HepG2 (cell line): ENCODE measurements around the gene PTPN18. TPM values are rescaled to one million over a fixed set of nuclear protein-coding genes. Genes with fewer than 3 reads are reported as not detected.
A peak's percentile ranks its signal among the peaks of the same experiment; 100 is the strongest.

Source experiments
- ATAC-seq: fragments of 200-7000 bp; cut with Tn5 transposase; 3 replicates; pipeline ENCODE4 v1.9.1; 2020; ENCODE audit warnings: mild to moderate bottlenecking, moderate library complexity
- BruUV-seq: library from RNA; stranded (reverse); fragments of 400-500 nt; replicated peaks from 2 replicates; lab custom pipeline; 2021; lab: Mats Ljungman, UMichigan
- CTCF ChIA-PET: fragments of 300-600 bp; formaldehyde crosslinking; extraction: SDS; loops from one replicate; lab custom pipeline; 2021; ENCODE audit warnings: low total read pairs, inconsistent platforms, low intra/inter-chr PET ratio; lab: Yijun Ruan, JAX
- POLR2A ChIA-PET: fragments of 350-600 bp; sonication (Branson Sonifier 250); formaldehyde crosslinking; loops from one replicate; lab custom pipeline; 2020; ENCODE audit warnings: antibody characterized with exemption, inconsistent platforms; lab: Yijun Ruan, JAX
- DNase-seq: peaks from one replicate; pipeline ENCODE4 v3.0.0-alpha.2; 2015; ENCODE audit warnings: low spot score
- FAIRE-seq: peaks from 3 replicates; lab custom pipeline; 2011; peaks lifted over from hg19 to GRCh38; lab: Jason Lieb, UNC
- H2AFZ ChIP-seq: one replicate; pipeline ENCODE4 v1.6.1; 2011; ENCODE audit warnings: low read length, inconsistent platforms
- H3K27ac ChIP-seq: fragments of 300-600 bp; 3 replicates; pipeline ENCODE4 v1.8.0; 2011; ENCODE audit warnings: mixed run types, mild to moderate bottlenecking, mixed read lengths, low read length, inconsistent platforms; ENCODE audit not compliant: insufficient read depth; ENCODE audit errors: extremely low read length
- H3K27me3 ChIP-seq, 2 experiments: fragments of 200-600 bp in 1 of 2; 2 replicates in 1 of 2; 3 replicates in 1 of 2; pipeline versions ENCODE4 v1.6.0 to v1.8.0; 2011; ENCODE audit warnings: low read length in 2 of 2, mild to moderate bottlenecking in 2 of 2, moderate library complexity in 2 of 2, inconsistent platforms in 1 of 2; ENCODE audit not compliant: insufficient read depth in 2 of 2, control insufficient read depth in 1 of 2
- H3K36me3 ChIP-seq, 2 experiments: fragments of 200-600 bp in 1 of 2; replicated peaks in 1 of 2; 2 replicates in 1 of 2; 3 replicates in 1 of 2; pipeline versions ENCODE4 v1.5.1 to v1.8.0; 2011; ENCODE audit warnings: low read length in 2 of 2, inconsistent platforms in 1 of 2; ENCODE audit not compliant: insufficient read depth in 2 of 2, control insufficient read depth in 1 of 2
- H3K4me1 ChIP-seq: 2 replicates; pipeline ENCODE4 v1.5.1; 2012; ENCODE audit warnings: low read length, inconsistent platforms; ENCODE audit not compliant: insufficient read depth
- H3K4me2 ChIP-seq: 2 replicates; pipeline ENCODE4 v1.6.0; 2011; ENCODE audit warnings: low read depth, low read length, inconsistent platforms
- H3K4me3 ChIP-seq, 3 experiments: fragments of 200-600 bp in 1 of 3; sonication (generic), shearing (Covaris generic) in 1 of 3; replicated peaks in 1 of 3; 2 replicates each; pipeline ENCODE4 v1.5.1; 2011 to 2016; ENCODE audit warnings: low read length in 3 of 3, inconsistent platforms in 2 of 3, low read depth in 2 of 3, mild to moderate bottlenecking in 2 of 3, control low read depth in 1 of 3, mixed read lengths in 1 of 3; ENCODE audit not compliant: insufficient read depth in 1 of 3
- H3K79me2 ChIP-seq: one replicate; pipeline ENCODE4 v1.6.1; 2011; ENCODE audit warnings: low read length, inconsistent platforms; ENCODE audit not compliant: insufficient read depth
- H3K9ac ChIP-seq: 2 replicates; pipeline ENCODE4 v1.6.0; 2011; ENCODE audit warnings: mild to moderate bottlenecking, low read depth, low read length, inconsistent platforms; ENCODE audit not compliant: insufficient read depth
- H3K9me3 ChIP-seq: 2 replicates; pipeline ENCODE4 v1.5.1; 2012; ENCODE audit warnings: mild to moderate bottlenecking, low read length
- H4K20me1 ChIP-seq: 2 replicates; pipeline ENCODE4 v1.6.0; 2011; ENCODE audit warnings: inconsistent platforms, mild to moderate bottlenecking, low read length, moderate library complexity; ENCODE audit not compliant: insufficient read depth
- ATAD3A ChIP-seq: sonication (generic); formaldehyde crosslinking; IDR thresholded peaks from 2 replicates; pipeline ENCODE4 v1.4.0; 2020; ENCODE audit warnings: missing genetic modification reagents
- BRCA1 ChIP-seq: sonication (generic); formaldehyde crosslinking; IDR thresholded peaks from 2 replicates; pipeline ENCODE4 v1.4.0; 2020; ENCODE audit warnings: missing genetic modification reagents
- CBFB ChIP-seq: sonication (generic); formaldehyde crosslinking; IDR thresholded peaks from 2 replicates; pipeline ENCODE4 v1.4.0; 2020; ENCODE audit warnings: missing genetic modification reagents
- MEIS1 ChIP-seq: sonication (generic); formaldehyde crosslinking; IDR thresholded peaks from 2 replicates; pipeline ENCODE4 v1.9.0; 2021; ENCODE audit warnings: mild to moderate bottlenecking, missing genetic modification reagents, moderate library complexity, borderline replicate concordance
- SMARCE1 ChIP-seq: fragments of 450-650 bp; IDR thresholded peaks from 2 replicates; pipeline ENCODE4 v1.6.1; 2017; ENCODE audit warnings: borderline replicate concordance
- SP5 ChIP-seq: IDR thresholded peaks from 2 replicates; pipeline ENCODE4 v1.6.1; 2016; ENCODE audit warnings: low read depth, borderline replicate concordance
- SRSF9 ChIP-seq: fragments of 200-400 bp; formaldehyde crosslinking; IDR thresholded peaks from 2 replicates; pipeline ENCODE4 v1.6.1; 2018; ENCODE audit warnings: borderline replicate concordance, mild to moderate bottlenecking, low read depth, low read length; ENCODE audit not compliant: insufficient read depth, poor library complexity, severe bottlenecking
- ZBTB7B ChIP-seq: sonication (generic); formaldehyde crosslinking; IDR thresholded peaks from 2 replicates; pipeline ENCODE4 v1.4.0; 2020; ENCODE audit warnings: missing genetic modification reagents
- ZFP41 ChIP-seq: sonication (generic); formaldehyde crosslinking; IDR thresholded peaks from 2 replicates; pipeline ENCODE4 v1.4.0; 2020; ENCODE audit warnings: mild to moderate bottlenecking, missing genetic modification reagents, borderline replicate concordance
- ZNF788 ChIP-seq: sonication (generic); formaldehyde crosslinking; IDR thresholded peaks from 2 replicates; pipeline ENCODE4 v1.5.0; 2020; ENCODE audit warnings: mild to moderate bottlenecking, missing genetic modification reagents, borderline replicate concordance
- WGBS: methylation state at CpG from one replicate; pipeline ENCODE4 v1.1.6; 2017; ENCODE audit warnings: low lambda C conversion rate; 5-methylcytosine and 5-hydroxymethylcytosine counted together
- in situ Hi-C: cut with HindIII; loops from 2 replicates; pipeline ENCODE4 v1.10.0; 2017; ENCODE audit warnings: low pct_unique_long_range_greater_than_20kb; ENCODE audit not compliant: extremely low pct_ligation_motif_present
- intact Hi-C: fragments of 100-400 bp; cut with micrococcal nuclease; formaldehyde crosslinking; loops from one replicate; pipeline ENCODE4 v1.10.0; 2022; ENCODE audit not compliant: unreplicated experiment
- polyA plus RNA-seq, 8 experiments: library from polyadenylated mRNA; depleted of rRNA in 3 of 8; stranded (reverse) in 7 of 8; unstranded in 1 of 8; fragments of >200 nt; fragmentation: Illumina TruSeq in 4 of 8; extraction: Trizol in 4 of 8; gene quantifications; 2 replicates each; pipeline versions ENCODE4 v1.2.1 to v1.2.3, GENCODE V29; 2011 to 2016; ENCODE audit warnings: low read depth in 4 of 8, missing spikeins in 1 of 8, mixed read lengths in 1 of 8; ENCODE audit not compliant: insufficient read depth in 1 of 8
- total RNA-seq, 5 experiments: library from RNA; depleted of rRNA; stranded (reverse); fragments of >200 nt; fragmentation: Illumina TruSeq; extraction: Trizol; gene quantifications; 2 replicates each; pipeline ENCODE4 v1.2.3, GENCODE V29; 2016; ENCODE audit warnings: low read depth in 1 of 5
- TF ChIP-seq, protein P1 (sequence below): sonication (generic); formaldehyde crosslinking; IDR thresholded peaks from 2 replicates; pipeline ENCODE4 v1.5.1; 2020; ENCODE audit warnings: missing genetic modification reagents, mild to moderate bottlenecking, borderline replicate concordance
- TF ChIP-seq, protein P2 (sequence below): sonication (generic); formaldehyde crosslinking; IDR thresholded peaks from 2 replicates; pipeline ENCODE4 v1.5.0; 2020; ENCODE audit warnings: missing genetic modification reagents, mild to moderate bottlenecking, borderline replicate concordance

PTPN18 gene
- total and polyA plus RNA-seq, 2 of the 13 experiments (the other 11 are each of a cell fraction or from before 2014, with no cell fraction given): 14.8 to 39.6 TPM

GRCh38 chr2:130344578-130344977 lies 11.3 kb upstream of the PTPN18 start:
- 96% methylated on average over 4 of the region's 4 CpGs for WGBS
- Histone ChIP-seq H3K4me3 (no peak overlapping the region), H3K4me2 (0 out of 2 replicates have a peak overlapping the region, but pooled peaks have one; percentile 89), H3K9me3 (no peaks in the 10 kb centered on the region), H3K27me3 (peaks cover 0 to 4% of the 10 kb centered on the region in 2 experiments; a peak in 1 of 5 replicates), H3K36me3 (peaks cover 31 to 45% of the 10 kb centered on the region in 2 experiments), H3K9ac (no peak overlapping the region), H2AFZ (no peak overlapping the region), H3K4me1 (peaks cover 23% of the 10 kb centered on the region), H4K20me1 (no peaks in the 10 kb centered on the region; the same call in 1 of the 2 replicates), H3K27ac (no peak overlapping the region), H3K79me2 (peaks cover 23% of the 10 kb centered on the region)
- intact Hi-C loops (loop anchor here (5.0 kb wide), 1 partner anchor 748 kb away; the partner anchor contains the start of gene FAM168B), in situ Hi-C loops (no loop called here)
- no peak for FAIRE-seq
- no peak for ATAC-seq
- ChIA-PET POLR2A (interaction anchor here (4.6 kb wide), 1 partner anchor 10 kb away, joined by 120 read pairs; the partner anchor contains the start of gene PTPN18), CTCF (no interaction called here)
- TF ChIP-seq CBFB (CRISPR knock-in tag) (no peak), BRCA1 (CRISPR knock-in tag) (no peak), ZFP41 (CRISPR knock-in tag) (no peak), SP5 (CRISPR knock-in tag) (no peak), MEIS1 (CRISPR knock-in tag) (no peak), SMARCE1 (no peak), ZBTB7B (no peak), ZNF788 (CRISPR knock-in tag) (no peak), SRSF9 (no peak), ATAD3A (no peak)
- TF ChIP-seq, protein P1, sequence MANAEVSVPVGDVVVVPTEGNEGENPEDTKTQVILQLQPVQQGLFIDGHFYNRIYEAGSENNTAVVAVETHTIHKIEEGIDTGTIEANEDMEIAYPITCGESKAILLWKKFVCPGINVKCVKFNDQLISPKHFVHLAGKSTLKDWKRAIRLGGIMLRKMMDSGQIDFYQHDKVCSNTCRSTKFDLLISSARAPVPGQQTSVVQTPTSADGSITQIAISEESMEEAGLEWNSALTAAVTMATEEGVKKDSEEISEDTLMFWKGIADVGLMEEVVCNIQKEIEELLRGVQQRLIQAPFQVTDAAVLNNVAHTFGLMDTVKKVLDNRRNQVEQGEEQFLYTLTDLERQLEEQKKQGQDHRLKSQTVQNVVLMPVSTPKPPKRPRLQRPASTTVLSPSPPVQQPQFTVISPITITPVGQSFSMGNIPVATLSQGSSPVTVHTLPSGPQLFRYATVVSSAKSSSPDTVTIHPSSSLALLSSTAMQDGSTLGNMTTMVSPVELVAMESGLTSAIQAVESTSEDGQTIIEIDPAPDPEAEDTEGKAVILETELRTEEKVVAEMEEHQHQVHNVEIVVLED (CRISPR knock-in tag): no peak
- TF ChIP-seq, protein P2, sequence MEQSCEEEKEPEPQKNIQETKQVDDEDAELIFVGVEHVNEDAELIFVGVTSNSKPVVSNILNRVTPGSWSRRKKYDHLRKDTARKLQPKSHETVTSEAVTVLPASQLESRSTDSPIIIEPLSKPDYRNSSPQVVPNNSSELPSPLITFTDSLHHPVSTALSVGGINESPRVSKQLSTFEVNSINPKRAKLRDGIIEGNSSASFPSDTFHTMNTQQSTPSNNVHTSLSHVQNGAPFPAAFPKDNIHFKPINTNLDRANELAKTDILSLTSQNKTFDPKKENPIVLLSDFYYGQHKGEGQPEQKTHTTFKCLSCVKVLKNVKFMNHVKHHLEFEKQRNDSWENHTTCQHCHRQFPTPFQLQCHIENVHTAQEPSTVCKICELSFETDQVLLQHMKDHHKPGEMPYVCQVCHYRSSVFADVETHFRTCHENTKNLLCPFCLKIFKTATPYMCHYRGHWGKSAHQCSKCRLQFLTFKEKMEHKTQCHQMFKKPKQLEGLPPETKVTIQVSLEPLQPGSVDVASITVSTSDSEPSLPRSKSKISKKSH (CRISPR knock-in tag): no peak
- BruUV-seq: no TSS peak
- no peak for DNase-seq
